HT1080 (cell line): Measurements from ENCODE around the gene BDP1. TPM values are rescaled to one million over a fixed set of nuclear protein-coding genes. Genes with fewer than 3 reads are reported as not detected.
"Not testable (repeated sequence)": the region's sequence is repeated elsewhere in the genome, so short reads cannot be mapped to it uniquely, and the experiment has no call there.

Experiments
- DNase-seq: peaks from one replicate; pipeline ENCODE4 v3.0.0-alpha.2; 2015; ENCODE audit warnings: low read depth
- total RNA-seq: library from RNA; depleted of rRNA; stranded (reverse); fragments of >200 nt; shearing (Covaris generic); gene quantifications from 2 replicates; pipeline ENCODE4 v1.2.3, GENCODE V29; 2014

The BDP1 gene
- total RNA-seq, 1 experiment from 2014 or later: 11.9 TPM

DNA sequence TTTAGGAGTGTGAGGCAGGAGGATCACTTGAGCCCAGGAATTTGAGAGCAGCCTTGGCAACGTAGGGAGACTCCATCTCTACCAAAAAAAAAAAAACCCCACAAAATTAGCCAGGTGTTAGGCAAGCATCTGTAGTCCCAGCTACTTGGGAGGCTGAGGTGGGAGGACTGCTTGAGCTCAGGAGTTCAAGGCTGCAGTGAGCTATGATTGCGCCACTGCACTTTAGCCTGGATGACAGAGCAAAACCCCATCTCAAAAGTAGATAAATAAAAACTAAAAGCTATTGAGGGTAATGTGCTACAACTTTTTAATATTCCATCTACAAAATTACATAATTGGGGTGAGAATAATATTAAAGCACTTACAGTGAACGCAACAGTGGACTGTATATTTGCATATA lies 5.9 kb downstream of the BDP1 start:
- no peak for DNase-seq

DNA sequence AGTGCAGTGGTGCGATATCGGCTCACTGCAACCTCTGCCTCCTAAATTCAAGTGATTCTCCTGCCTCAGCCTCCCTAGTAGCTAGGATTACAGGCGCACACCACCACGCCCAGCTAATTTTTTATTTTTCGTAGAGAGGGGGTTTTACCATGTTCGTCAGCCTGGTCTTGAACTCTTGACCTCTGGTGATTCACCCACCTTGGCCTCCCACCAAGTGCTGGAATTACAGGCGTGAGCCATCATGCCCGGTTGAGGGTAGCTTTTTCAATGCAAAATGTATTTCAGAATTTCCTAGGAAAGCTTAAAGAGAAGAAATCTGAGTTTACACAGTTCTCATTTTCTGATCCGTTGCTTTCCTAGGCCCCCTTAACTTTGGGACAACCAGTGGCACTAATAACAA lies 15.7 kb downstream of the BDP1 start:
- DNase-seq: peak; percentile 63

DNA sequence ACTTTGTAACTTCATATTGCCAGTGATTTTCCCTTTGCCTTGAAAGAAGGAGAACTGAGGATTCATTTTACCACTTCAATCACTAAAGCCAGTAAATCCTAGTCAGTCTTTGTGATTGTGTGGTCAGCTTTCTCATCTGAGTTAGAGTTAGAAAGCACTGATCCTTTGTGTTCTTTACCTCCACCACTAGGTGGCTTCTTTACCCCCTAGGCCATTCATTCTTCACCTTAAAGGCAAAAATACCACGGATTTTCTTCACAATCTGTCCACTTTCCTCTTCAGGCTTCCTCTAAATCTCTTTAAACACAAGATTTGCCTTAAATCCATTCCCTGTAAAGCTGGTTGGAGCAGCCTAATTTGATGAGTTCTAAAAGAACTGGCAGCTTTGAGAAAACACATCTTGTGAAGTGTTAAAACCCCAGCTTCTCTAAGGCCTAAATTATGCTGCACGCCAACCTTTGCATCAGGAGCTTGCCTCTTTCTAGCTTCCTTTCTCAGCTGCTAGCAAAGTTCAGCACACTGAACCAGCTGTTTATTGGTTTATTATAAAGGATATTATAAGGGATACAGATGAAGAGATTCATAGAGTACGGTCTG lies 20.4 kb downstream of the BDP1 start:
- DNase-seq: peak; percentile 32

DNA sequence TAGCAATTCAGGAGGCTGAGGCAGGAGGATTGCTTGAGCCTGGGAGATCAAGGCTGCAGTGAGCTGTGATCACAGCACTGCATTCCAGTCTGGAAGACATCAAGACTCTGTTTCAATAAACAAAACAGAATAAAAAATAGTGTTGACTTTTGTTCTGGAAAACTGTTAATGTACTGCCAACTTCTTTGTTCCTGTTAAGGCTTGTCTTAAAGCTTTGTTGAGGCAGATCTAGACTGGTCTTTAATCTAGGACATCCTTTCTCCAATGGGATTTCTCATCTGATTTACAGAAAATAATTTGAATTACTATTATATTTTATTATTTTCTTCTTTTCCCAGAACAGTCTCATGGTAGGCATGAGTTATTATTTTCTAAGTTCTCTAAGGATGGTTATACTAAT lies 26.0 kb downstream of the BDP1 start:
- DNase-seq: no peak

DNA sequence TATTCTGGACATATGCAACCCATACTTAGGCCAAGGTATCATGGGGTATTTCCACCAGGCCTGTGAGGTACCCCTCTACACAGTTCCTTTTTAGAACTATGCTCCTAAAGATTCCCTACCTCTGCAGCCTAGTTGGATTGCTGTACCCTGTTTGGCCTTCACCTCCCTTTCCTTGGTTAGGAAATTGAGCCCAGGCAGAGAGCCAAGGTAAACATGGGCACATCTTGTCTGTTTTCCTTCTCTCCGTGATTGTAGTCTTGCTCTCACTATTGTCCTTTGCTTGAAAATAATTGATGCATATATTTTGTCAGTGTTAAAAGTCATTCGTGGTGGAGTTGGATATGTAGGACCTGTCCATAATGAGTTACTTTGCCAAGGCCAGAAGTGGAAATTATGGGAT lies 26.7 kb downstream of the BDP1 start:
- peak; percentile 32 for DNase-seq

DNA sequence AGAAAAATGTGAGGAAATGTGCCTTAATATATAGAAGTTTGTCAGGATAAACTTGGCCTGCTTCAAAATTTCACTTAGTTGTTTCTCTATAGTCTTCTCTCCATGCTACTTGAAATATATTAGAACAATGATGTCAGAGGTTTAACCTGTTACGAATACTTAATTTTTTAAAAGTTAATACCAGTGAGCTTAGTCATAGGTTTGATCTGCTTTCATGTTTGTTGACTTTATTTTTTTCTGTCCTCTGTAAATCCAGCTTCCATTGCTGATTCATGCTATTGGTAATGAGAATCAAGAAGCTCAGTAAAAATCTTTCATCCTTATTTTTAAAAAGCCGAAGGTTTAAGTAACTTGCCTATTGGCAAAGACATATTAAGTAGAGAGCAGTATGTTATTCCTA lies 27.9 kb downstream of the BDP1 start:
- DNase-seq: peak; percentile 75

DNA sequence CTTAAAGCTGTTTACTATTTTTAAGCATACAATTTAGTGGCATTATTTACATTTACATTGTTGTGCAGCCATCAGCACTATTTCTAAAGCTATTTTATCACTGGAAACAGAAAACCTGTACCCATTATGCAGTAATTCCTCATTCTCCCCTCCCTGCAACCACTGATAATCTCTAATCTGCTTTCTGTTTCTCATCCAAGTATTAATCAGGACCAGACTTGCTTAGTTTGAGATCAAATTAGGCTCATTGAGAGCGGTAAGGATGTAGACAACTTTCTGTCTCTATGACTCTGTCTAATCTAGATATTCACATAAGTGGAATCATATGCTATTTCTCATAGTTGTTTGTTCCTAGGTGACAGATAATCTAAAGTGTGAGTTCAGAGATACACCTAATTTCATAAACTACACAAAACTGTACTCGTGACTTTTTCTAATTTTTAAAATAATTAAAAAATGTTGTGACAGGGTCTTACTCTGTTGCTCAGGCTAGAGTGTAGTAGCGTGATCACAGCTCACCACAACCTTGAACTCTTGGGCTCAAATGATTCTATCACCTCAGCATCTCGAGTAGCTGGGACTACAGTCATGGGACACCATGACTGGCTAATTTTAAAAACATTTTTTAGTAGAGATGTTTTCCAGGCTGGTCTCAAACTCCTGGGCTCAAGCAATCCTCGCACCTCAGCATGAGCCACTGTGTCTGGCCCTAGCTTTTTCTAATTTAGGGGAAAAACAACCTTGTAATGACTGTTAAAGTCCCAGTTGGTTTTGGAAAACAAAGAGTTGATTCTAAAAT lies 37.6 kb downstream of the BDP1 start:
- DNase-seq: no peak

DNA sequence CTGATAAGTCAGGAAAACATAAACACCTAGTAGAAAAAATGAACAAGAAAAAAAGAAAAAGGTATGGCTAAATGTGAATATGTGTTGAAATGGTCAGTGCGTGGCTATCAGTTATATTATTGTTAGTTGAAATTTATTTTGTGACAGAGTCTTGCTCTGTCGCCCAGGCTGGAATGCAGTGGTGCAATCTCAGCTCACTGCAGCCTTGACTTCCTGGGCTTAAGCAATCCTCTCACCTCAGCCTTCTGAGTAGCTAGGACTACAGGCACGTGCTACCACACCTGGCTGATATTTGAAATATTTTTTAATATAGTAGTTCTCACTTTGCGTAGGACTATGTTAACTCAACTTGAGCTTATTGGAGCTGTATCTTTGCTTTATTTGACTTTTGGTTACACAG lies 38.8 kb downstream of the BDP1 start:
- not testable (repeated sequence) for DNase-seq

DNA sequence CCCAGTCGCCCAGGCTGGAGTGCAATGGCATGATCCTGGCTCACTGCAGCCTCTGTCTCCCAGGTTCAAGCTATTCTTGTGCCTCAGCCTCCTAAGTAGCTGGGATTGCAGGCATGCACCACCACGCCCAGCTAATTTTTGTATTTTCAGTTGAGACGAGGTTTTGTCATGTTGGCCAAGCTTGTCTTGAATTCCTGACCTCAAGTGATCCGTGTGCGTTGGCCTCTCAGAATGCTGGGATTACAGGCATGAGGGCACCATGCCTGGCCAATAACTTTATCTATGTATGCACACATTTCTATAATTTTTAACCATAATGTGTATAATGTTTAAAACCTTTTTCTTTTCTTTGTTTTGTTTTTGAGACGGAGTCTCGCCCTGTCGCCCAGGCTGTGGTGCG lies 43.3 kb downstream of the BDP1 start:
- DNase-seq: not testable (repeated sequence)

DNA sequence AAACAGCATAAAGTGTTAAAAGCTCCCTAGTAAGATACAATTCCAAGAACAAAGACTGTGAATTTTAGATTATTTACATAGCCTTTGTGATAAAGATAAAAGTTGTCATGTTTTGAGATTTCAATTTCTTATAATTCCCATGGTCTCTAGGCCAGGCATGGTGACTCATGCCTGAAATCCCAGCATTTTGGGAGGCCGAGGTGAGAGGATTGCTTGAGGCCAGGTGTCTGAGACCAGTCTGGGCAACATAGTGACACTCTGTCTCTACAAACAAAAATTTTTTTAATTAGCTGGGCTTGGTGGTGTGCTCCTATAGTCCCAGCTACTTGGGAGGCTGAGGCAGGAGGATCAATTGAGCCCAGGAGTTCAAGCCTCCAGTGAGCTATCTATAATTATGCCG lies 48.1 kb downstream of the BDP1 start:
- no peak for DNase-seq

DNA sequence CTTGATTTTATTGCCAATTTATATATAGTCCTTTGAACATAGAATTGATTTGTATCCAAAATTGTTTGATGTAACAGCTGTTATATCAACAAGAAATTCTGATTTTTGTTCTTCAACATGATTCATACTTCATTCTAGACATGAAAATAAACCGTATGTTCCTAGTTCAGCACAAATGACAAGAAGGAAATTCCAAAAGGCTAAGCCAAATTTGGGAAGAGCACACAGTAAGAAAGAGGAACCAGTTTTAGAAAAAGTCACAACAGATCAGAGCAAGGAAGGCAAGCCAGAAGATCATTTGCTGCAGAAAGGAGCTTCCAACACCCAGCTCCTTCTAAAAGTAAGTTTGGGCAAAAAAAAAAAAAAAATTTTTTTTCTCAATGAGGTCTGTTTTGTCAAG lies 66.7 kb downstream of the BDP1 start:
- DNase-seq: no peak

DNA sequence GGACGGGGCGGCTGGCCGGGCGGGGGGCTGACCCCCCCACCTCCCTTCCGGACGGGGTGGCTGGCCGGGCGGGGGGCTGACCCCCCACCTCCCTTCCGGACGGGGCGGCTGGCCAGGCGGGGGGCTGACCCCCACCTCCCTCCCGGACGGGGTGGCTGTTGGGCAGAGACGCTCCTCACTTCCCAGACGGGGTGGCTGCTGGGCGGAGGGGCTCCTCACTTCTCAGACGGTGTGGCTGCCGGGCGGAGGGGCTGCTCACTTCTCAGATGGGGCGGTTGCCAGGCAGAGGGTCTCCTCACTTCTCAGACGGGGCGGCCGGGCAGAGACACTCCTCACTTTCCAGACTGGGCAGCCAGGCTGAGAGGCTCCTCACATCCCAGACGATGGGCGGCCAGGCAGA lies 70.2 kb downstream of the BDP1 start:
- DNase-seq: not testable (repeated sequence)

DNA sequence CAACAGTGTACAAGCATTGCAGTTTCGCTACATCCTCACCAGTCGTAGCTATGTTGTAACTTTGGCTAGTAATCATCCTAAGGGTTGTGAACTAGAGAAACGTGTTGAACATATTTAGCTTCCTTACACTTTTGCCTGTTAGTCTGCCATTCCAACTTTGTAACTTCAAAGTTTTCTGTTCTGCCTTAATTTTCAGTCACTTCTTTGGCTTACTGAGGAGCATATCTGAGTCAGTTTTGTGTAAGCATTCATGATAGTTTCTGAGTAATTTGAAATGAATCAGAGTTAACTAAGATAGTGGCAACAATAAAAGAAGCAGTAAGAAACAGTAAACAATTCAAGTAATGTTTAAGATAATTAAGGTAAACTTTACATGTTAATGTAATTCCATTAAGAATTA lies 72.8 kb downstream of the BDP1 start:
- no peak for DNase-seq

DNA sequence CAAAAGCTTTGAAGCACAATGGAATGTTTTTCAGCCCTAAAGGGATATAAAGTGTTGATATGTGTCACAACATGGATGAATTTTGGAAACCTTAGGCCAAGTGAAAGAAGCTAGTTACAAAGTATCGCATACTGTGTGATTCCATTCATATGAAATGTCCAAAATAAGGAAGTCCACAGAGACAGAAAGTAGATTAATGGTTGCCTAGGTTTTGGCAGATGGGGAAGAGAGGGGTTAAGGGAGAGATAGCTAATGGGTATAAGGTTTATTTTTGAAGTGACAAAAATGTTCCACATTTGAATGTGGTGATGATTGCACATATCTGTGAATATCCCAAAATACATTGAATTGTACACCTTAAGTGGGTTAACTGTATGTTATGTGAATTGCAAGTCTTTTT lies 74.2 kb downstream of the BDP1 start:
- DNase-seq: no peak

DNA sequence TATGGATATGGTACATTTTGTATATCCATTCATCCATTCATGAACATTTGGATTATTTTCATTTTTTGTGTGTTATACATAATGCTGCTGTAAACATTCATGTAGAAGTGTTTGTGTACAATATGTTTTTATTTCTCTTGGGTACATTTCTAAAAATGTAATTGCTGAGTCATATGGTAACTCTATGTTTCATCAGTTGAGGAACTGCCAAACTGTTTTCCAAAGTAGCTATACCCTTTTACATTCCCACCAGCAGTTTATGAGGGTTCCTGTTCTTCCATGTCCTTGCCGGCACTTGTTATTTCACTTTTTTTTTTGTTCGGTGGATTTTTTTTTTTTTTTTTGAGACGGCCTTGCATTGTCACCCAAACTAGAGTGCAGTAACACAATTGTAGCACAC lies 77.7 kb downstream of the BDP1 start:
- DNase-seq: no peak

DNA sequence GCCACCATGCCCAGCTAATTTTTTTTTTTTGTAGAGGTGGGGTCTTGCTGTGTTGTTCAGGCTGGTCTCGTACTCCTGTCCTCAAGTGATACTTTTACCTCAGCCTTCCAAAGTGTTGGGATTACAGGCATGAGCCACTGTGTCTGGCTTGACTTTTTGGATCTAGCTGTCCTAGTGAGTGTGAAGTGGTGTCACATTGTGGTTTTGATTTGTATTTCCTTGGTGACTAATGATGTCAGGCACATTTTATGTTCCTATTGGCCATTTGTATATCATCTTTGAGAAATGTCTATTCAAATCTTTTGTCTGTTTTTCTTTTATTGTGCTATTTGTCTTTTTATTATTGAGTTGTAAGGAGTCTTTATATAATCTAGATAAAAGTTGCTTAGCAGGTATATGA lies 78.2 kb downstream of the BDP1 start:
- DNase-seq: peak; percentile 48

DNA sequence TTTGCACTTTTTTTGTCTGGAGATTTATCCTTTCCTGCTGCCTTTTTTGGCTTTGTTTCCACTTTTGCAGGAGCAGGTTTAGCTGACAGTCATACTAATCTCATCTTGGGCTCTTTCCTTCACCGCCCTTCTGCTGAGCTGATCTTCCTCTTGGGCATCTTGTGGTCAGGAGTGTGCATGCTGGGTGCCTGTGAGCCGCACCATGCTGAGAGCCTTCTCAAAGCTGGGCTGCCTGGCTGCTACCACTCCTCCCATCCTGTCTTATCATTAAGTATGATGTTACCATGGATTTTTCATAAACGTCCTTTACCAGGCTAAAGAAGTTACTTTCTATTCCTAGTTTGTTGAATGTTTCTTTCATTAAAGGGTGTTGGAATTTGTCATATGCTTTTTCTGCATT lies 82.2 kb downstream of the BDP1 start:
- DNase-seq: no peak

DNA sequence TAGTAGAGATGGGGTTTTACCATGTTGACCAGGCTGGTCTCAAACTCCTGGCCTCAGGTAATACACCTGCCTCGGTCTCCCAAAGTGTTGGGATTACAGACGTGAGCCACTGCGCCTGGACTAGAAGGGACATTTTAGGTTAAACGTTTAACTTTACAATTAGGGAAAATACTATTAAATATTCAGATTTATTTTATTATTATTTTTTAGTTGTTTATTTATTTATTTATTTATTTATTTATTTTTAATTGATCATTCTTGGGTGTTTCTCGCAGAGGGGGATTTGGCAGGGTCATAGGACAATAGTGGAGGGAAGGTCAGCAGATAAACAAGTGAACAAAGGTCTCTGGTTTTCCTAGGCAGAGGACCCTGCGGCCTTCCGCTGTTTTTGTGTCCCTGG lies 95.4 kb downstream of the BDP1 start:
- DNase-seq: not testable (repeated sequence)

DNA sequence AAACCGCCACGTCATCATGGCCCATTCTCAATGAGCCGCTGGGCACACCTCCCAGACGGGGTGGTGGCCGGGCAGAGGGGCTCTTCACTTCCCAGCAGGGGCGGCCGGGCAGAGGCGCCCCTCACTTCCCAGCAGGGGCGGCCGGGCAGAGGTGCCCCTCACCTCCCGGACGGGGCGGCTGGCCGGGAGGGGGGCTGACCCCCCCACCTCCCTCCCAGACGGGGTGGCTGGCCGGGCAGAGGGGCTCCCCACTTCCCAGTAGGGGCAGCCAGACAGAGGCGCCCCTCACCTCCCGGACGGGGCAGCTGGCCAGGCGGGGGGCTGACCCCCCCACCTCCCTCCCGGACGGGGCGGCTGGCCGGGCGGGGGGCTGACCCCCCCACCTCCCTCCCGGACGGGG lies 96.1 kb downstream of the BDP1 start:
- not testable (repeated sequence) for DNase-seq

DNA sequence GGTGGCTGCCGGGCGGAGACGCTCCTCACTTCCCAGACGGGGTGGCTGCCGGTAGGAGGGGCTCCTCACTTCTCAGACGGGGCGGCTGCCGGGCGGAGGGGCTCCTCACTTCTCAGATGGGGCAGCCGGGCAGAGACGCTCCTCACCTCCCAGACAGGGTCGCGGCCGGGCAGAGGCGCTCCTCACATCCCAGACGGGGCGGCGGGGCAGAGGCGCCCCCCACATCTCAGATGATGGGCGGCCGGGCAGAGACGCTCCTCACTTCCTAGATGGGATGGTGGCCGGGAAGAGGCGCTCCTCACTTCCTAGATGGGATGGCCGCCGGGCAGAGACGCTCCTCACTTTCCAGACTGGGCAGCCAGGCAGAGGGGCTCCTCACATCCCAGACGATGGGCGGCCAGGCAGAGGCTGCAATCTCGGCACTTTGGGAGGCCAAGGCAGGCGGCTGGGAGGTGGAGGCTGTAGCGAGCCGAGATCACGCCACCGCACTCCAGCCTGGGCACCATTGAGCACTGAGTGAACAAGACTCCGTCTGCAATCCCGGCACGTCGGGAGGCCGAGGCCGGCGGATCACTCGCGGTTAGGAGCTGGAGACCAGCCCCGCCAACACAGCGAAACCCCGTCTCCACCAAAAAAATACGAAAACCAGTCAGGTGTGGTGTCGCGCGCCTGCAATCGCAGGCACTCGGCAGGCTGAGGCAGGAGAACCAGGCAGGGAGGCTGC lies 96.7 kb downstream of the BDP1 start:
- not testable (repeated sequence) for DNase-seq

DNA sequence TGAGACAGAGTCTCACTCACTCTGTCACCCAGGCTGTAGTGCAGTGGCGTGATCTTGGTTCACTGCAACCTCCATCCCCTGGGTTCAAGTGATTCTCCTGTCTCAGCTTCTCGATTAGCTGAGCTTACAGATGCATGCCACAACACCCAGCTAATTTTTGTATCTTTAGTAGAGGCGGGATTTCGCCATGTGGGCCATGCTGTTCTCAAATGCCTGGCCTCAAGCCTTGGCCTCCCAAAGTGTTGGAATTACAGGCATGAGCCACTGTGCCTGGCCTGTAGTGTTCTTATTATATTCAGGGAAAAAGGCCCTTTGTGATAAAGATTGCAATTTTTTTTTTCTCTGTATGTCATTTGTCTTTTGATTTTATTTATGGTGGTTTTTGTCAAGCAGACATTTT lies 107.7 kb downstream of the BDP1 start:
- DNase-seq: no peak

DNA sequence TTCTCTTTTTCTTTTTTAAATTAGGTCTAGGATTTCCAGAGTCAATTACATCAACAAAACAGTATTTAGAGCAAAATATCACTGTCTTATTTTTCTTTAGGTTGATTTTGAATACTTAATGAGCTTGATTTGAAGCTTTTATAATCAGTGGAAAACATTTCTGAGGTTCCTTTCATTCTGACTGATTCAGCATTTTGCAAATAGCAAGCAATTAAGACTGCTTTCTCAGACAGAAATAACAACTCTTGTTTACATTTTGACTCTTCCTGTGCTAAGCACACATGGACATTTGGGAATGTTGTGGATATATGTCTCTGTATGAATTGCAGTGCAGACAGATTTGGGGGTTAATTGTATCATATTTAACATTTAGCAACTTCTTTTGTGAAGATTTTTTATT lies 109.4 kb downstream of the BDP1 start:
- no peak for DNase-seq
